Adrenal gland (tissue), 5 donors: ENCODE results near the gene PEBP1.

Source experiments
- CTCF ChIP-seq, 6 experiments: fragments of 450-650 bp in 4 of 6; fragments of 200-600 bp in 2 of 6; sonication (generic) in 1 of 6; IDR thresholded peaks; 1 replicate in 5 of 6; 2 replicates in 1 of 6; pipeline versions ENCODE4 v1.5.1 to v1.8.0; 2016 to 2021; ENCODE audit warnings: antibody characterized with exemption in 6 of 6, mild to moderate bottlenecking in 2 of 6, moderate library complexity in 1 of 6
- POLR2A ChIP-seq, 2 donors: fragments of 450-650 bp; IDR thresholded peaks; one replicate each; pipeline ENCODE4 v1.6.1; 2017; ENCODE audit warnings: antibody characterized with exemption in 2 of 2, mild to moderate bottlenecking in 2 of 2, moderate library complexity in 1 of 2
- donor health status: DM: no; HTN: no; CAD: no.

GRCh38 chr12:118185602-118186397 is 49.9 kb downstream of the PEBP1 start:
- TF ChIP-seq CTCF (IDR thresholded peaks at IDR 0.05), result no peak
- no peak for TF ChIP-seq POLR2A (IDR thresholded peaks at IDR 0.05)
